Mesodermal cell (in vitro differentiated cells): ENCODE results near the gene ATP8A1.

Experiments
- H3K27ac ChIP-seq: 2 replicates; pipeline ENCODE4 v1.7.0; 2013; ENCODE audit warnings: mild to moderate bottlenecking, low read depth, low read length, moderate library complexity; ENCODE audit not compliant: severe bottlenecking
- H3K36me3 ChIP-seq: 2 replicates; pipeline ENCODE4 v1.7.1; 2013; ENCODE audit warnings: mild to moderate bottlenecking, low read length, moderate library complexity; ENCODE audit not compliant: control insufficient read depth, insufficient read depth
- H3K4me1 ChIP-seq: one replicate; pipeline ENCODE4 v1.7.1; 2013; ENCODE audit warnings: mild to moderate bottlenecking, low read length; ENCODE audit not compliant: insufficient read depth, control insufficient read depth, poor library complexity, severe bottlenecking
- H3K4me3 ChIP-seq: 2 replicates; pipeline ENCODE4 v1.7.0; 2013; ENCODE audit warnings: low read length, control low read depth, mild to moderate bottlenecking; ENCODE audit not compliant: insufficient read depth, poor library complexity, severe bottlenecking; ENCODE audit errors: extremely low read depth
- H3K9me3 ChIP-seq: 2 replicates; pipeline ENCODE4 v1.7.1; 2013; ENCODE audit warnings: mild to moderate bottlenecking, low read length, moderate library complexity; ENCODE audit not compliant: control insufficient read depth
- whole genome bisulfite sequencing, 2 experiments: methylation state at CpG; one replicate each; pipeline ENCODE4 v1.1.5; 2013; ENCODE audit warnings: missing lambda C conversion rate in 2 of 2; ENCODE audit not compliant: insufficient coverage in 2 of 2; 5-methylcytosine and 5-hydroxymethylcytosine counted together

Gene ATP8A1

GRCh38 chr4:42626629-42627146, 30.2 kb downstream of the ATP8A1 start:
- Histone ChIP-seq H3K4me3 (no peak overlapping the region), H3K4me1 (no peaks in the 10 kb centered on the region), H3K9me3 (no peaks in the 10 kb centered on the region), H3K27ac (no peak overlapping the region), H3K36me3 (no peaks in the 10 kb centered on the region)
- WGBS, 2 experiments, result 100% methylated on average over 1 to 2 of the region's 4 CpGs

GRCh38 chr4:42625329-42625728, 31.6 kb downstream of the ATP8A1 start:
- H3K4me1 ChIP-seq, result no peaks in the 10 kb centered on the region
- no peak overlapping the region for H3K4me3 ChIP-seq
- no peaks in the 10 kb centered on the region for H3K36me3 ChIP-seq
- no peaks in the 10 kb centered on the region for H3K9me3 ChIP-seq
- 63 to 100% methylated on average over 1 of the region's 4 CpGs for WGBS, 2 experiments
- no peak overlapping the region for H3K27ac ChIP-seq

- no peaks in the 10 kb centered on the region for H3K4me1 ChIP-seq
- WGBS, 2 experiments, result no CpG with 5 or more reads among the region's 3 CpGs
- H3K9me3 ChIP-seq, result no peaks in the 10 kb centered on the region
- no peak overlapping the region for H3K27ac ChIP-seq
- H3K4me3 ChIP-seq, result no peak overlapping the region
- no peaks in the 10 kb centered on the region for H3K36me3 ChIP-seq
Observed at GRCh38 chr4:42624551-42624950, 32.4 kb downstream of the ATP8A1 start.

- no peaks in the 10 kb centered on the region for H3K4me1 ChIP-seq
- H3K36me3 ChIP-seq, result no peaks in the 10 kb centered on the region
- no peaks in the 10 kb centered on the region for H3K9me3 ChIP-seq
- H3K27ac ChIP-seq, result no peak overlapping the region
- WGBS, 2 experiments, result 60 to 93% methylated on average over 1 of the region's 2 CpGs
- H3K4me3 ChIP-seq, result no peak overlapping the region
Observed at GRCh38 chr4:42618023-42618422, 38.9 kb downstream of the ATP8A1 start.

DNA sequence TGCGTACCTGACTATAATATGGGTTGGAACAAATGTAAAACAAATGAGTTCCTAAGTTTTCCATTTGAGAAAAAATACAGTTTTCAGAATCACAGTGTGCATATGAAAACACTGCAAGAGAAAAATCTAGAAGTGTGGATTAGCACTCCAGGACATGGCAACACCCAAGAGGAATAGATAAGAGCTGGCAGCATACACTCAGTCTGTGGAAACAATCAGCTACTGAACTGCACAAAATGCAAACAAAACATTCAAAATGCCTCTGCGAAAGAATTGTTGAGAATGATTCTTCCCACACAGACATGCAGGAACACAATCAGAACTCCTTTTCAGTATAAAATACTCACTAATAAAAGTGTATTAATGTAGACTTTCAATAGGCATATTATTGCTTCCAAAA, 39.9 kb downstream of the ATP8A1 start:
- Histone ChIP-seq H3K4me1 (no peaks in the 10 kb centered on the region), H3K4me3 (no peak overlapping the region), H3K36me3 (no peaks in the 10 kb centered on the region), H3K9me3 (no peaks in the 10 kb centered on the region), H3K27ac (no peak overlapping the region)
- WGBS, 2 experiments, result 87% methylated on average over 1 of the region's 2 CpGs; no CpG with 5 or more reads in 1 of the 2 experiments

DNA sequence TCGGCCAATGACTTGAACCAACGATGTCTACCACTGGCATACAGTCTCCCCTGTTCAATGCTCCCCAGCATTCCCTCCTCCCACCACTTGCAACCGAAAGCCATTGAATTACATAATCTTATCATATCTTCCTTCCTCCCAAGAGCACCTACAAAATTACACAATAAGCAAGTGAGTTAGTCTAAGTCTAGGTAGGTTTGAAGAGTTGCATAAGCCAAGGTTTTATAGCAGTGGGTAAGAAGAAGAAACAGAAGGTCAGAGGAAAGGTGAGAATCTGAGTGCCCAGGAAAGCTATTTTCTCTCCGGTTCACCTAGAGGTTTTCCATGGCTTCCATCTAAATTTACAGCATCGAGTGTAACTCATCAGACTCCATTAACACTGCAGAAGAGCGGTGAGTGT, 40.3 kb downstream of the ATP8A1 start:
- 90 to 93% methylated on average over 3 to 6 of the region's 6 CpGs for WGBS, 2 experiments
- no peak overlapping the region for H3K27ac ChIP-seq
- no peaks in the 10 kb centered on the region for H3K9me3 ChIP-seq
- H3K4me1 ChIP-seq, result no peaks in the 10 kb centered on the region
- H3K36me3 ChIP-seq, result no peaks in the 10 kb centered on the region
- no peak overlapping the region for H3K4me3 ChIP-seq

- H3K4me3 ChIP-seq, result no peak overlapping the region
- no peaks in the 10 kb centered on the region for H3K36me3 ChIP-seq
- H3K4me1 ChIP-seq, result no peaks in the 10 kb centered on the region
- 50 to 75% methylated on average over 1 of the region's 2 CpGs for WGBS, 2 experiments
- no peak overlapping the region for H3K27ac ChIP-seq
- H3K9me3 ChIP-seq, result no peaks in the 10 kb centered on the region
Observed at GRCh38 chr4:42615131-42615763, 41.7 kb downstream of the ATP8A1 start.

DNA sequence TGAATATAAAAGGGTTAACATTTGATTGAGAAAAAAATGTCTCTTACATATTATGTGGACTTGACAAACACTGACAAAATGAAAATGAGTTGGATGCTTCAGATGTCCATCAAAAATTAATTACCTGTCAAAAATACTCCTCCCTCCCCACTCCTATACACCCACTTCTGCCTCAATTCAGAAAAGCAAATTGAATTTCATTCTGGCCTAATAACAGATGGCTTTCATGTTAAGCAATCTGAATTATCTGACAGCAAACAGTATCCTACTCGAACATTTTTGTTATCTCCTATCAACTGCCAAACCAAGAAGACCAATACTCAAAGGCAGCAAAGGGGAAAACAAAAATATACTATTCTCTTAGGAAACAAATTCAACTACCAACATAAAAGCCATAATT, 44.0 kb downstream of the ATP8A1 start:
- H3K36me3 ChIP-seq, result no peaks in the 10 kb centered on the region
- no peak overlapping the region for H3K27ac ChIP-seq
- H3K9me3 ChIP-seq, result no peaks in the 10 kb centered on the region
- H3K4me1 ChIP-seq, result no peaks in the 10 kb centered on the region
- H3K4me3 ChIP-seq, result no peak overlapping the region
- 29 to 60% methylated on average over 1 of the region's 1 CpG for WGBS, 2 experiments

DNA sequence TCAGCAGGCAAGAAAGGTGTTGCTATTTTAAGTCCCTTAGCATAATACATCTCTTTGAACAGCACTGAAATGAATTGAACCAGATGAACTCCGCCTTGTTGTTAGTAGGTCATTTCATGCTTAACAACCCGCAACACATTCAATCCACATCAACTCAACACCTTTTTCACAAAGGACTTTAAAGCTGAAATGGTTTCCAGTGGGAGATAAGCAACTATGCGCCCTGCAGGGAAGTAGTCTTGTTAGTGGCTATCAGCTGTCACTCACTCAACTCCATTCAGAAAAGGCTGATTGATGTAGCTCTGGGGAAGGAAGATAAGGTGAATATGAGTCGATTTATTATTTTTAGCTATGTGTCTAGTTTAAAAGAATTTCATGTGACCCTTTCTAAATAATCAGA, 46.0 kb downstream of the ATP8A1 start:
- WGBS, 2 experiments, result 83% methylated on average over 1 of the region's 4 CpGs; no CpG with 5 or more reads in 1 of the 2 experiments
- Histone ChIP-seq H3K4me1 (no peaks in the 10 kb centered on the region), H3K9me3 (no peaks in the 10 kb centered on the region), H3K4me3 (no peak overlapping the region), H3K36me3 (no peaks in the 10 kb centered on the region), H3K27ac (no peak overlapping the region)

- H3K4me3 ChIP-seq, result no peak overlapping the region
- WGBS, 2 experiments, result 93 to 98% methylated on average over 4 of the region's 4 CpGs
- H3K4me1 ChIP-seq, result no peaks in the 10 kb centered on the region
- no peaks in the 10 kb centered on the region for H3K36me3 ChIP-seq
- H3K9me3 ChIP-seq, result no peaks in the 10 kb centered on the region
- H3K27ac ChIP-seq, result no peak overlapping the region
Observed at GRCh38 chr4:42609051-42609450, 47.9 kb downstream of the ATP8A1 start.

DNA sequence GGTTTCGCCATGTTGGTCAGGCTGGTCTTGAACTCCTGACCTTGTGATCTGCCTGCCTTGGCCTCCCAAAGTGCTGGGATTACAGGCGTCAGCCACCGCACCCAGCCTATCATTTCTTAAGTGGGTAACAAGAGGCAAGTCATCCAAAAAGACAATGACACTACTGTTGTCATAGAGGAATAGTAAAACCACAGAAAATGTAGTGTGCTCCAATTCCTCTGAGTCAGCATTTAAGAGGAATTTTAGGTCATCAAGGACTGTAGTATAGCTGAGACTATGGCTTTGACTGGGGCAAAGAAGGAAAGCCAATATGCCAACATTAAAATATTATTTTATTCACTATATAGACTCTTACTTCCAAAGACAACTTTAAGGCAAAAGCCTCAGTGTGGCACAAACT, 48.4 kb downstream of the ATP8A1 start:
- H3K9me3 ChIP-seq, result no peaks in the 10 kb centered on the region
- 100% methylated on average over 2 of the region's 3 CpGs; no CpG with 5 or more reads in 1 of the 2 experiments for WGBS, 2 experiments
- no peak overlapping the region for H3K4me3 ChIP-seq
- H3K36me3 ChIP-seq, result no peaks in the 10 kb centered on the region
- H3K27ac ChIP-seq, result no peak overlapping the region
- no peaks in the 10 kb centered on the region for H3K4me1 ChIP-seq
